ENCODE data around the gene ENPP1.
"Not testable (repeated sequence)": the region's sequence is repeated elsewhere in the genome, so short reads cannot be mapped to it uniquely, and the experiment has no call there.

DNA sequence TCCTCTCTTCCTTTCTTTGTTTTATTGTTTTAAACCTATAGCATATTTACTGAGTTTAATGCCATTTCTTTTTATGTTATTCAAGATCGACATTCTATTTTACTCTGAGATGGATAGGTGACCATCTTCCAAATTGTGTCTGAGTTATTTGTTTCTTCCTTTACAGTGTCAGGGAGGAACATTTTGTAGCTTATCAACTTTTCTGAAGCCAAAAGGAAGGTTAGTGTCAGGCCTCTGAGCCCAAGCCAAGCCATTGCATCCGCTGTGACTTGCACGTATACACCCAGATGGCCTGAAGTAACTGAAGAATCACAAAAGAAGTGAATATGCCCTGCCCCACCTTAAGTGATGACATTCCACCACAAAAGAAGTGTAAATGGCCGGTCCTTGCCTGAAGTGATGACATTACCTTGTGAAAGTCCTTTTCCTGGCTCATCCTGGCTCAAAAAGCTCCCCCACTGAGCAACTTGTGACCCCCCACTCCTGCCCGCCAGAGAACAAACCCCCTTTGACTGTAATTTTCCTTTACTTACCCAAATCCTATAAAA is 93.6 kb downstream of the ENPP1 start:
- TF ChIP-seq, protein P1, sequence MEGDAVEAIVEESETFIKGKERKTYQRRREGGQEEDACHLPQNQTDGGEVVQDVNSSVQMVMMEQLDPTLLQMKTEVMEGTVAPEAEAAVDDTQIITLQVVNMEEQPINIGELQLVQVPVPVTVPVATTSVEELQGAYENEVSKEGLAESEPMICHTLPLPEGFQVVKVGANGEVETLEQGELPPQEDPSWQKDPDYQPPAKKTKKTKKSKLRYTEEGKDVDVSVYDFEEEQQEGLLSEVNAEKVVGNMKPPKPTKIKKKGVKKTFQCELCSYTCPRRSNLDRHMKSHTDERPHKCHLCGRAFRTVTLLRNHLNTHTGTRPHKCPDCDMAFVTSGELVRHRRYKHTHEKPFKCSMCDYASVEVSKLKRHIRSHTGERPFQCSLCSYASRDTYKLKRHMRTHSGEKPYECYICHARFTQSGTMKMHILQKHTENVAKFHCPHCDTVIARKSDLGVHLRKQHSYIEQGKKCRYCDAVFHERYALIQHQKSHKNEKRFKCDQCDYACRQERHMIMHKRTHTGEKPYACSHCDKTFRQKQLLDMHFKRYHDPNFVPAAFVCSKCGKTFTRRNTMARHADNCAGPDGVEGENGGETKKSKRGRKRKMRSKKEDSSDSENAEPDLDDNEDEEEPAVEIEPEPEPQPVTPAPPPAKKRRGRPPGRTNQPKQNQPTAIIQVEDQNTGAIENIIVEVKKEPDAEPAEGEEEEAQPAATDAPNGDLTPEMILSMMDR (conservative IDR thresholded peaks at IDR 0.05 in 1 of 2, IDR thresholded peaks at IDR 0.05 in 1 of 2; ENCODE audit: extremely low read depth in 1 of 2, insufficient read depth in 1 of 2, low read depth in 1 of 2, low read length in 2 of 2) = not testable (repeated sequence)
- TF ChIP-seq EZH2 (IDR thresholded peaks at IDR 0.05; ENCODE audit: borderline replicate concordance, low read length) = not testable (repeated sequence)
